Muscle layer of duodenum (tissue), 2 donors: ENCODE measurements around the gene TRIM64C.
"Not testable (repeated sequence)": the region's sequence is repeated elsewhere in the genome, so short reads cannot be mapped to it uniquely, and the experiment has no call there.

Experiments
- H3K27ac ChIP-seq: one replicate; pipeline ENCODE4 v1.7.0; 2013; ENCODE audit warnings: mild to moderate bottlenecking, low read length
- H3K27me3 ChIP-seq: one replicate; pipeline ENCODE4 v1.7.0; 2013; ENCODE audit warnings: low read depth, mild to moderate bottlenecking, control low read depth, low read length
- H3K36me3 ChIP-seq, 2 donors: one replicate each; pipeline ENCODE4 v1.7.0; 2013; ENCODE audit warnings: low read length in 2 of 2, control low read depth in 1 of 2, mild to moderate bottlenecking in 1 of 2; ENCODE audit not compliant: insufficient read depth in 2 of 2, control insufficient read depth in 1 of 2
- H3K4me1 ChIP-seq, 2 donors: one replicate each; pipeline ENCODE4 v1.7.0; 2013; ENCODE audit warnings: low read length in 2 of 2, mild to moderate bottlenecking in 2 of 2, control low read depth in 1 of 2, moderate library complexity in 1 of 2; ENCODE audit not compliant: insufficient read depth in 2 of 2, control insufficient read depth in 1 of 2
- H3K4me3 ChIP-seq, 2 donors: one replicate each; pipeline ENCODE4 v1.7.0; 2013; ENCODE audit warnings: low read length in 2 of 2, low read depth in 1 of 2, mild to moderate bottlenecking in 1 of 2
- H3K9me3 ChIP-seq, 2 donors: one replicate each; pipeline ENCODE4 v1.7.0; 2013; ENCODE audit warnings: low read length in 2 of 2, control low read depth in 1 of 2, mild to moderate bottlenecking in 1 of 2; ENCODE audit not compliant: control insufficient read depth in 1 of 2
- donor health status: healthy.

The TRIM64C gene

GRCh38 chr11:49059012-49059411, at the start of gene TRIM64C:
TRIM64C (minus strand) TSS chr11:49059112; CDS start chr11:49059112, 0 bp downstream.
- H3K4me3 ChIP-seq, H3K4me1 ChIP-seq: not testable (repeated sequence)

GRCh38 chr11:49102356-49102755, 43.4 kb upstream of the TRIM64C start:
- not testable (repeated sequence) for H3K4me3 ChIP-seq, H3K9me3 ChIP-seq, H3K36me3 ChIP-seq, H3K4me1 ChIP-seq, H3K27me3 ChIP-seq, H3K27ac ChIP-seq

More at GRCh38 chr11:49059012-49059411, at the start of gene TRIM64C:
- not testable (repeated sequence) for H3K27me3 ChIP-seq, H3K27ac ChIP-seq, H3K36me3 ChIP-seq, H3K9me3 ChIP-seq

DNA sequence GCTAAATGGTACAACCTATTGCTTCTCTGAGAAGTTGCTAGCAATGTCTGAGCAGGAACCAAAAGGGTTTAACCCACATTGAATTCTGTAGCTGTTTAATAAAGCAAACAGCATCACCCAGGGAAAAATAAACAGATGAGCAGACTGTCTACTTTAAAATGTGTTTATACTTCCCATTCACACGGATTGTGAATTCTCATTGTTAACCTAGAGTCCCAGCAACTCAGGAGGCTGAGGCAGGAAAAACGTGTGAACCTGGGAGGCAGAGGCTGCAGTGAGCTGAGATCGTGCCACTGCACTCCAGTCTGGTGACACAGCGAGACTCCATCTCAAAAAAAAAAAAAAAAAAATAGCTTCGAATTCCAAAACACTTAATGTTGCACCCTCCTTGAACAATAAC, 11.0 kb upstream of the TRIM64C start:
- not testable (repeated sequence) for H3K27ac ChIP-seq, H3K36me3 ChIP-seq, H3K9me3 ChIP-seq, H3K4me3 ChIP-seq, H3K27me3 ChIP-seq, H3K4me1 ChIP-seq

DNA sequence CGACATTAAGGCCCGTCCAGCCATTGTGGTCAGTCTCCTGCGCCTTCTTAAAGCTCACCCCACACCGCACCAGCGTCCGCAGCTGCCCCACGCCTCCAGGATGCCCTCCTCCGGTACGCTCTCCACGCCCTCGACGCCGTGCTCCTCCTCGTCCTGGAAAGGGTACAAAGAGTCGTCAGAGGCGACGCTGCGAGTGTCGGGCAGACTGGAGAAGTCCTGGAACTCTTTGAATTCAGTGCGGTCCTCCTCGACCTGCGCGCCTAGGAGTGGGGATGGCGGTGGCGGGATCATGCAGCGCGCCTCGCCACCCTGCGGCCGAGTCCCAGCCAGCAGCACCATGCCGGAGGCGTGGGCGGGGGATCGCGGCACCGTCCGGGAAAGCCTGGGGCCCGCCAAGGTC, 9.1 kb downstream of the TRIM64C start:
- not testable (repeated sequence) for H3K4me3 ChIP-seq, H3K36me3 ChIP-seq, H3K9me3 ChIP-seq, H3K27ac ChIP-seq, H3K27me3 ChIP-seq, H3K4me1 ChIP-seq

GRCh38 chr11:49048229-49048628, 10.7 kb downstream of the TRIM64C start:
- H3K36me3 ChIP-seq, H3K4me3 ChIP-seq, H3K27me3 ChIP-seq, H3K4me1 ChIP-seq, H3K27ac ChIP-seq, H3K9me3 ChIP-seq: not testable (repeated sequence)

GRCh38 chr11:49028523-49028922, 30.4 kb downstream of the TRIM64C start, which contains the start of gene TRIM49B:
TRIM49B (plus strand) TSS chr11:49028823; CDS start chr11:49031600, 2,777 bp downstream.
- H3K27ac ChIP-seq, H3K36me3 ChIP-seq, H3K4me1 ChIP-seq, H3K27me3 ChIP-seq, H3K9me3 ChIP-seq, H3K4me3 ChIP-seq: not testable (repeated sequence)
